B cell (primary cell): Measurements from ENCODE around the gene CCDC190. TPM values are rescaled to one million over a fixed set of nuclear protein-coding genes. Genes with fewer than 3 reads are reported as not detected.
"Not testable (repeated sequence)": the region's sequence is repeated elsewhere in the genome, so short reads cannot be mapped to it uniquely, and the experiment has no call there.

ENCODE experiments used
- ATAC-seq: fragments of 200-7000 bp; cut with Tn5 transposase; one replicate; pipeline ENCODE4 v1.10.0; 2021; ENCODE audit warnings: low read depth, mild to moderate bottlenecking, moderate number of reproducible peaks, moderate library complexity
- CTCF ChIA-PET: fragments of 350-600 bp; sonication (Branson Sonifier 250); formaldehyde crosslinking; loops from one replicate; lab custom pipeline; 2021; ENCODE audit warnings: antibody characterized with exemption, inconsistent platforms; lab: Charles Lee
- POLR2A ChIA-PET: fragments of 350-600 bp; sonication (Branson Sonifier 250); formaldehyde crosslinking; loops from one replicate; lab custom pipeline; 2021; ENCODE audit warnings: antibody characterized with exemption; lab: Charles Lee
- DNase-seq: peaks from one replicate; pipeline ENCODE4 v3.0.0; 2013
- H2AFZ ChIP-seq: 2 replicates; pipeline ENCODE4 v1.6.1; 2012; ENCODE audit warnings: mild to moderate bottlenecking, low read depth, low read length; ENCODE audit not compliant: insufficient read depth, poor library complexity, severe bottlenecking
- H3K27ac ChIP-seq, 2 donors: 1 replicate in 1 of 2; 2 replicates in 1 of 2; pipeline ENCODE4 v1.5.1; 2012 to 2013; ENCODE audit warnings: low read length in 2 of 2, mild to moderate bottlenecking in 2 of 2, moderate library complexity in 1 of 2
- H3K27me3 ChIP-seq, 4 experiments: fragments of 200-600 bp in 1 of 4; sonication (generic) in 1 of 4; replicated peaks in 1 of 4; 1 replicate in 2 of 4; 2 replicates in 2 of 4; pipeline versions ENCODE4 v1.6.1 to v1.7.0; 2013 to 2016; ENCODE audit warnings: low read length in 3 of 4, mild to moderate bottlenecking in 2 of 4, mixed read lengths in 1 of 4, moderate library complexity in 1 of 4; ENCODE audit not compliant: insufficient read depth in 4 of 4, control insufficient read depth in 3 of 4; ENCODE audit errors: control extremely low read depth in 1 of 4
- H3K36me3 ChIP-seq, 2 experiments: replicated peaks in 1 of 2; 1 replicate in 1 of 2; 2 replicates in 1 of 2; pipeline versions ENCODE4 v1.6.1 to v1.7.1; 2013; ENCODE audit warnings: low read length in 1 of 2; ENCODE audit not compliant: insufficient read depth in 2 of 2, control insufficient read depth in 1 of 2; ENCODE audit errors: control extremely low read depth in 1 of 2, extremely low read depth in 1 of 2
- H3K4me1 ChIP-seq, 2 donors: fragments of 200-600 bp in 1 of 2; sonication (generic) in 1 of 2; 1 replicate in 1 of 2; 2 replicates in 1 of 2; pipeline versions ENCODE4 v1.5.1 to v1.6.1; 2013 to 2017; ENCODE audit warnings: low read length in 2 of 2; ENCODE audit not compliant: control insufficient read depth in 2 of 2, insufficient read depth in 2 of 2
- H3K4me2 ChIP-seq: replicated peaks from 2 replicates; pipeline ENCODE3; 2012; ENCODE audit warnings: mild to moderate bottlenecking, low read depth, low read length; ENCODE audit not compliant: poor library complexity, severe bottlenecking
- H3K4me3 ChIP-seq, 5 experiments: fragments of 200-600 bp in 1 of 5; sonication (generic) in 1 of 5; 1 replicate in 3 of 5; 2 replicates in 2 of 5; pipeline versions ENCODE4 v1.5.1 to v1.7.0; 2011 to 2016; ENCODE audit warnings: low read length in 4 of 5, mild to moderate bottlenecking in 4 of 5, low read depth in 2 of 5, control low read depth in 1 of 5, moderate library complexity in 1 of 5; ENCODE audit not compliant: insufficient read depth in 1 of 5; ENCODE audit errors: control extremely low read depth in 1 of 5, extremely low read depth in 1 of 5
- H3K79me2 ChIP-seq: fragments of 200-600 bp; sonication (generic); one replicate; pipeline ENCODE4 v1.6.0; 2016; ENCODE audit warnings: low read length; ENCODE audit not compliant: control insufficient read depth, insufficient read depth
- H3K9ac ChIP-seq: fragments of 200-600 bp; sonication (generic); 2 replicates; pipeline ENCODE4 v1.6.1; 2017; ENCODE audit warnings: mild to moderate bottlenecking, low read length, moderate library complexity
- H3K9me3 ChIP-seq, 3 donors: one replicate each; pipeline versions ENCODE4 v1.6.1 to v1.7.1; 2013; ENCODE audit warnings: low read length in 2 of 3; ENCODE audit not compliant: control insufficient read depth in 2 of 3, insufficient read depth in 1 of 3; ENCODE audit errors: control extremely low read depth in 1 of 3
- H4K20me1 ChIP-seq: 2 replicates; pipeline ENCODE4 v1.6.0; 2012; ENCODE audit warnings: mild to moderate bottlenecking, low read length; ENCODE audit not compliant: insufficient read depth, control insufficient read depth, poor library complexity, severe bottlenecking
- H3K27ac Mint-ChIP-seq: one replicate; pipeline ENCODE4 v1.8.0; 2021; ENCODE audit warnings: mixed read lengths
- H3K27me3 Mint-ChIP-seq: one replicate; pipeline ENCODE4 v1.8.0; 2021; ENCODE audit warnings: mixed read lengths
- H3K4me1 Mint-ChIP-seq: one replicate; pipeline ENCODE4 v1.8.0; 2021; ENCODE audit warnings: mixed read lengths
- H3K4me3 Mint-ChIP-seq: one replicate; pipeline ENCODE4 v1.8.0; 2021; ENCODE audit warnings: mixed read lengths
- H3K9me3 Mint-ChIP-seq: one replicate; pipeline ENCODE4 v1.8.0; 2022; ENCODE audit warnings: mixed read lengths; ENCODE audit not compliant: insufficient read depth
- WGBS: methylation state at CpG from one replicate; pipeline ENCODE4 v1.1.5; 2013; ENCODE audit warnings: missing lambda C conversion rate; ENCODE audit not compliant: insufficient coverage; 5-methylcytosine and 5-hydroxymethylcytosine counted together
- intact Hi-C: fragments of 100-400 bp; cut with micrococcal nuclease; formaldehyde crosslinking; loops from one replicate; pipeline ENCODE4 v1.10.0; 2022
- polyA plus RNA-seq: library from polyadenylated mRNA; depleted of rRNA; stranded (reverse); fragments of >200 nt; gene quantifications from 2 replicates; pipeline ENCODE4 v1.2.3, GENCODE V29; 2012
- total RNA-seq, 2 donors: library from RNA; stranded (reverse); fragments of 120-200 nt in 1 of 2; gene quantifications; 1 replicate in 1 of 2; 2 replicates in 1 of 2; pipeline versions ENCODE4 v1.2.3 to v1.2.4, GENCODE V29; 2013 to 2022

CCDC190 gene
- total and polyA plus RNA-seq, 2 donors (not counting 1 experiment from before 2014, with no cell fraction given): not detected

DNA sequence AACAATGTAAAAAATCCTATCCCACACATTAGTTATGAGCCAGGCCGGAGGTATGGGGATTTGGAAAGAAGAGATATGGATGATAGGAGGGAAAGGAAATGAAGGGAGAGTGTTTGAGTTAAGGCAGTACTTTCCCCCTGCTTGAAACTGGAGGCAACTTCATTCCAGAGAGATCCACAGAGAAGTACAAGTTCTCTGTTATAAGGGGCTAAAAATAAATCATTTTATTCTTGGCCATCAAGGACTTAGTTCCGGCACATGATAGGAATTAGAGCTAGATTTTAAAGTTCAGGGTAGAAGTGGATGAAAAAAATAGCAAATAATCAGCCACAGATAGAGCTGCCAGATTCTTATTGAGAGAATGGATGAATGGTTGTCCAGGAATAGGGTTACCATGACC is 42.8 kb downstream of the CCDC190 start:
- H3K9ac ChIP-seq, H4K20me1 ChIP-seq, CTCF ChIA-PET, POLR2A ChIA-PET, H3K4me3 ChIP-seq, H3K27ac ChIP-seq, intact Hi-C loops, H3K9me3 Mint-ChIP-seq, DNase-seq, H2AFZ ChIP-seq, ATAC-seq, H3K36me3 ChIP-seq, H3K4me1 ChIP-seq, H3K27ac Mint-ChIP-seq, H3K4me3 Mint-ChIP-seq, H3K4me2 ChIP-seq, H3K9me3 ChIP-seq, H3K79me2 ChIP-seq: not testable (repeated sequence)
- Mint-ChIP-seq H3K4me1 (peaks cover 10% of the 10 kb centered on the region), H3K27me3 (peaks cover 17% of the 10 kb centered on the region)
- no CpG with 5 or more reads among the region's 2 CpGs for WGBS
- peaks cover 0 to 12% (median 5%) of the 10 kb centered on the region in 4 experiments for H3K27me3 ChIP-seq

DNA sequence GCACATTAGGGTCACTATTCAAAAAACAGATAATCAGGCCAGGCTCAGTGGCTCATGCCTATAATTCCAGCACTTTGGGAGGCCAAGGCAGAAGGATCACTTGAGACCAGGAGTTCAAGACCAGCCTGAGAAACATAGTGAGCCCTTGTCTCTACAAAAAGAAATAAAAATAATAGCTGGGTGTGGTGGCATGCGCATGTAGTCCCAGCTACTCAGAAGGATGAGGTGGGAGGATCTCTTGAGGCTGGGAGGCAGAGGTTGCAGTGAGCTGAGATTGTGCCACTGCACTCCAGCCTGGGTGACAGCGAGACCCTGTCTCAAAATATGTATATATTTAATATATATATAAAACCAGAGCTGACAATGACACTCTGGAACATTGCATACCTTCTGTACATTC is 48.6 kb downstream of the CCDC190 start:
- H3K27me3 ChIP-seq, H3K27ac ChIP-seq, ATAC-seq, H3K4me1 ChIP-seq, H3K27me3 Mint-ChIP-seq, CTCF ChIA-PET, H3K4me3 Mint-ChIP-seq, H2AFZ ChIP-seq, H3K4me3 ChIP-seq, H3K4me2 ChIP-seq, H3K27ac Mint-ChIP-seq, H3K9me3 Mint-ChIP-seq, H4K20me1 ChIP-seq, H3K9me3 ChIP-seq, POLR2A ChIA-PET, H3K36me3 ChIP-seq, H3K4me1 Mint-ChIP-seq, H3K79me2 ChIP-seq, intact Hi-C loops, DNase-seq, H3K9ac ChIP-seq: not testable (repeated sequence)
- 100% methylated on average over 1 of the region's 2 CpGs for WGBS

DNA sequence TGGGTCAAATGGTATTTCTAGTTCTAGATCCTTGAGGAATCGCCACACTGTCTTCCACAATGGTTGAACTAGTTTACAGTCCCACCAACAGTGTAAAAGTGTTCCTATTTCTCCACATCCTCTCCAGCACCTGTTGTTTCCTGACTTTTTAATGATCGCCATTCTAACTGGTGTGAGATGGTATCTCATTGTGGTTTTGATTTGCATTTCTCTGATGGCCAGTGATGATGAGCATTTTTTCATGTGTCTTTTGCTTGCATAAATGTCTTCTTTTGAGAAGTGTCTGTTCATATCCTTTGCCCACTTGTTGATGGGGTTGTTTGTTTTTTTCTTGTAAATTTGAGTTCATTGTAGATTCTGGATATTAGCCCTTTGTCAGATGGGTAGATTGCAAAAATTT is 53.5 kb downstream of the CCDC190 start:
- H3K9me3 ChIP-seq, H3K27ac ChIP-seq, H3K4me3 ChIP-seq, H3K27me3 ChIP-seq, H3K4me2 ChIP-seq, H3K4me1 ChIP-seq, H4K20me1 ChIP-seq, H3K27me3 Mint-ChIP-seq, CTCF ChIA-PET, H3K9me3 Mint-ChIP-seq, H3K4me1 Mint-ChIP-seq, H3K4me3 Mint-ChIP-seq, H3K79me2 ChIP-seq, POLR2A ChIA-PET, H2AFZ ChIP-seq, DNase-seq, H3K27ac Mint-ChIP-seq, ATAC-seq, H3K9ac ChIP-seq, intact Hi-C loops: not testable (repeated sequence)
- peaks cover 0 to 20% of the 10 kb centered on the region in 2 experiments for H3K36me3 ChIP-seq
- no CpG with 5 or more reads among the region's 2 CpGs for WGBS

Other genes with a start within 250 kb of the CCDC190 start
- gene DDR2, start 228.7 kb downstream of the CCDC190 start, total RNA-seq: 0.12 TPM in 2 replicates
- gene DDR2, start 228.7 kb downstream of the CCDC190 start, polyA plus RNA-seq: 0.06 and 0.24 TPM in 2 replicates
- 34.1 and 41.5 TPM in 2 replicates for gene HSD17B7, start 70.5 kb downstream of the CCDC190 start, total RNA-seq
- 32.9 and 38.9 TPM in 2 replicates for gene HSD17B7, start 70.5 kb downstream of the CCDC190 start, polyA plus RNA-seq
- not detected in 2 replicates for gene RGS4, start 208.2 kb upstream of the CCDC190 start, total RNA-seq
- not detected in 2 replicates for gene RGS4, start 208.2 kb upstream of the CCDC190 start, polyA plus RNA-seq